Measurements from ENCODE around the gene SLIT1. TPM values are rescaled to one million over a fixed set of nuclear protein-coding genes. Genes with fewer than 3 reads are reported as not detected.

Gene SLIT1
- total and polyA plus RNA-seq, 8 donors = 0.20 to 7.0 (median 3.7) TPM

DNA sequence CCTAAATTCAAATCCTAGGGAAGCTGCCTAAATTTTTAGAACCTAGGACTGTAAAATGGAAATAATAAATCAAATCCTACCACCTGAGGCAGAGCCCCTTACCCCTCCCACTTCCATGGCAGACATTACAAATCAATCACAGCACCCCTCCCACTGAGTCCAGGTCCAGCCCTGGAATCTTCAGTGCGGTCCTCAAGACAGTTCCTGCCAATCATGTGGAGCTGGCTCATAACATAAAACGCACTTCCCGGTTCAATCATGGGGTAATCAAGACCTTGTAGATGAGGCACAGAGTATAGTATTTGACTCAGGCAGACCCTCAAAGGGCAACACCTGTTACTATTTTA lies 157.0 kb downstream of the SLIT1 start:
- Histone ChIP-seq H3K4me3 (no peak overlapping the region), H3K4me1 (peaks cover 1 to 4% of the 10 kb centered on the region in 2 donors), H3K27ac (no peak overlapping the region), H3K36me3 (no peaks in the 10 kb centered on the region), H3K9me3 (no peaks in the 10 kb centered on the region), H3K27me3 (no peaks in the 10 kb centered on the region)
- DNase-seq (no peak), ATAC-seq (no peak)
- intact Hi-C loops (cut with DNase I) = no loop called here
- TF ChIP-seq, protein P1, sequence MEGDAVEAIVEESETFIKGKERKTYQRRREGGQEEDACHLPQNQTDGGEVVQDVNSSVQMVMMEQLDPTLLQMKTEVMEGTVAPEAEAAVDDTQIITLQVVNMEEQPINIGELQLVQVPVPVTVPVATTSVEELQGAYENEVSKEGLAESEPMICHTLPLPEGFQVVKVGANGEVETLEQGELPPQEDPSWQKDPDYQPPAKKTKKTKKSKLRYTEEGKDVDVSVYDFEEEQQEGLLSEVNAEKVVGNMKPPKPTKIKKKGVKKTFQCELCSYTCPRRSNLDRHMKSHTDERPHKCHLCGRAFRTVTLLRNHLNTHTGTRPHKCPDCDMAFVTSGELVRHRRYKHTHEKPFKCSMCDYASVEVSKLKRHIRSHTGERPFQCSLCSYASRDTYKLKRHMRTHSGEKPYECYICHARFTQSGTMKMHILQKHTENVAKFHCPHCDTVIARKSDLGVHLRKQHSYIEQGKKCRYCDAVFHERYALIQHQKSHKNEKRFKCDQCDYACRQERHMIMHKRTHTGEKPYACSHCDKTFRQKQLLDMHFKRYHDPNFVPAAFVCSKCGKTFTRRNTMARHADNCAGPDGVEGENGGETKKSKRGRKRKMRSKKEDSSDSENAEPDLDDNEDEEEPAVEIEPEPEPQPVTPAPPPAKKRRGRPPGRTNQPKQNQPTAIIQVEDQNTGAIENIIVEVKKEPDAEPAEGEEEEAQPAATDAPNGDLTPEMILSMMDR (IDR thresholded peaks at IDR 0.05) = no peak

DNA sequence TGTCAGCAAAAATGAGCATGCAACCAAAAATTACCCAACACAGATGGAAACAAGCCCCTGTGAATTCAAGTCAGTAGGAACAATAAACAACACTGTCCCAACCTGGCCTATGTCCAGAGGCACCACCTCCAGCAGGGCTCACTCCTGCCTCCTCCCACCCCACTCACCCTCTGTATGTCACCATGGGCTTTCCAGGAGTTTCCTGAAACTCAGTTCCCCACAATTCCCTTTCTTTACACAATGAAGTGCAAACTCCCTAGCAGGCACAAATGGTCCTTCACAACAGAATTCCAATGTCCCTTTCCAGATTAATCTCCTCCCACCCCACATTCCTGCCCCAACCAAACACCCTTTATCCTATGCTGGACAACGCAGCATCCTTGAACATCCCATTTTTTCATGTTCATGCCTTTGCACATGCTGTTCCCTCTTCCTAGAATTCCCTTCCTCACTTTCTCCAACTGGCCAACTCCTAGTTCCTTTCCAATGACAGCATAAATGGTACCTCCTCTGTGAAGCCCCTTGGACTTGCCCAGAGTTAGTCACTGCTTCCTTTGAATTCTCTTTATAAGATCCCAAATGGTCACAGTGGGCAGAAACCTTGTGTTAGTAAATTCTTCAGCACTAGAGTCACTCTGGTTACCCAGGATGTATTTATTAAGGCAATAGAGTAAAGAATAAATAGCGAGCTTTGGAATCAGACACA lies 157.5 kb downstream of the SLIT1 start:
- H3K36me3 ChIP-seq = no peaks in the 10 kb centered on the region
- intact Hi-C loops (cut with DNase I) = no loop called here
- H3K4me1 ChIP-seq = peaks cover 5 to 7% of the 10 kb centered on the region in 2 donors
- no peak overlapping the region for H3K27ac ChIP-seq
- H3K9me3 ChIP-seq = no peaks in the 10 kb centered on the region
- H3K27me3 ChIP-seq = no peaks in the 10 kb centered on the region
- H3K4me3 ChIP-seq = no peak overlapping the region
- TF ChIP-seq, protein P1 (IDR thresholded peaks at IDR 0.05) = no peak
- DNase-seq = no peak
- no peak for ATAC-seq

GRCh38 chr10:97025613-97026242 lies 160.0 kb downstream of the SLIT1 start:
- H3K36me3 ChIP-seq = no peaks in the 10 kb centered on the region
- intact Hi-C loops (cut with DNase I) = no loop called here
- H3K27ac ChIP-seq = no peak overlapping the region
- peaks cover 5 to 7% of the 10 kb centered on the region in 2 donors for H3K4me1 ChIP-seq
- H3K9me3 ChIP-seq = no peaks in the 10 kb centered on the region
- TF ChIP-seq, protein P1 (IDR thresholded peaks at IDR 0.05) = peak; percentile 44 to 63
- peak; percentile 79 for ATAC-seq
- DNase-seq = peak in 1 of 4 donors; percentile 48
- H3K4me3 ChIP-seq = no peak overlapping the region
- H3K27me3 ChIP-seq = no peaks in the 10 kb centered on the region

DNA sequence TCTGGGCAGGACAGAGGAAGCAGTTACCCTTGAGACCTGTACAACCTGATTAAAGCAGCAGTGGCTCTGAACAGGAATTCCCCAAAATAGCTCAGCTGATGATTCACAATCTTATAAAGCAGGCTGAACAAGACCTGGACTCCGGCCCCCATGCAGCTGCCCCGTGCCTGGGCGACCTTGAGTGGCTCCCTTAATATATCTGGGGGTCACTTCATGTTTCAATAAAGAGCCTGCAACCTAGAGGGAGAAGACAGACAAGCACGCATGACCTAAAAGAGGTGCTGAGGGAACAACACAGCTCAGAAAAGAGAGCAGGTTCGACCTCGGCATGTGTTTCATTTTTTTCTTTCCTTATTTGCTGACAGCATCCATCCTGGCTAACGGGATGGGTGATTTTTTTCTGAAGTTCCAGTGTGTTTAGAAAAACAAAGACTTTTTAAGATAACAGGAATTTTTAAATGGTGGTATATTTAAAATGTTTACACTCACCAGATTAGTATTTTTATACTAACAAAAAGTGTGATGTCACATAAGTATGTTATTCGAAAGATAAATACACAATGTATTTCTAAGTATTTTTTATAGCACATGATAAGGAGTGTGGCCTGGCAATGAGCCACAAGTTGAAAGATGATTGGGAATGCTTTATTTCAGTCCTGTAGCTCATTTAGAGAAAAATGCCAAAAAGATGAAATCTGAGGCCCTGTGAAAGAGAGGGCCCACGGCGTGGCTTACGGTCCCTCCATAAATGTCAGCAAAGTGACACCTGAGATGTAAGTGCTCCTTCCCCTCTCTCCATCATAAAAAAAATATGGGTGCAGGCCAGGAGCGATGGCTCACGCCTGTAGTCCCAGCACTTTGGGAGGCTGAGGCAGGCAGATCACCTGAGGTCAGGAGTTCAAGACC lies 161.3 kb downstream of the SLIT1 start:
- Histone ChIP-seq H3K9me3 (no peaks in the 10 kb centered on the region), H3K27ac (no peak overlapping the region), H3K36me3 (no peaks in the 10 kb centered on the region), H3K4me1 (peaks cover 5 to 7% of the 10 kb centered on the region in 2 donors), H3K27me3 (no peaks in the 10 kb centered on the region), H3K4me3 (no peak overlapping the region)
- TF ChIP-seq, protein P1 (IDR thresholded peaks at IDR 0.05) = no peak
- peak; percentile 78 for ATAC-seq
- intact Hi-C loops (cut with DNase I) = no loop called here
- peak in 2 of 4 donors; percentile 23 to 52 for DNase-seq
